GM19438 (cell line): Measurements from ENCODE around the gene KRTAP10-8.
"Not testable (repeated sequence)": the region's sequence is repeated elsewhere in the genome, so short reads cannot be mapped to it uniquely, and the experiment has no call there.

Experiments used
- ATAC-seq: cut with Tn5 transposase; IDR thresholded peaks from one replicate; pipeline ENCODE4 v1.9.1; 2021; ENCODE audit warnings: low read depth; ENCODE audit not compliant: unreplicated experiment

Gene KRTAP10-8

GRCh38 chr21:44578371-44579055 lies 33.4 kb upstream of the KRTAP10-8 start:
- no peak for ATAC-seq

- no peak for ATAC-seq
Observed at GRCh38 chr21:44579056-44579832, 32.6 kb upstream of the KRTAP10-8 start.

GRCh38 chr21:44579833-44580144 lies 32.1 kb upstream of the KRTAP10-8 start:
- no peak for ATAC-seq

DNA sequence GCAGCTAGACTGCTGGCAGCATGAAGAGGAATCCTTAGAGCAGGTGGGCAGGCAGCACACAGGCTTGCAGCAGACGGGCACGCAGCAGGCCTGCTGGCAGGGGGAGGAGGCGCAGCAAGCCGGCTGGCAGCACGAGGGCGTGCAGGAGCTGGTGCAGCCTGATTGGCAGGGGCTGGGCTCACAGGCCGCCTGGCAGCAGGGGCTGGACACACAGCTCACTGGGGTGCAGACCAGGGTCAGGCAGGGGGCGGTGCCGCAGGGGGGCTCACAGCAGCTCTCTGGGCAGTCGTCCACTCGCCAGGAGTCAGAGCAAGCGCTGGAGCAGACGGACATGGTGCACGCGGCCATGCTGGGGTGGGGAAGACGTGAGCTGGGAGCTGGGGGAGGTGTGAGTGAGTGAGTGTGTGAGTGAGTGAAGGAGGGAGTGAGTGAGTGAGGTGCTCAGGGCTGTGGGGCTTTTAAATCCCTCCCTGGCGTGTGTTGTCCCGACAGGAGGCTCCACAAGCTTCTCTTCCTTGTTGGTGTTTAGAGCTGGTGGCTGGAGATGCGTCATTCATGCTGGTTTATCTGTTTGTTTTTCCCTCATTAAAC lies 31.6 kb upstream of the KRTAP10-8 start, which contains the start of gene KRTAP10-5:
Gene KRTAP10-5 (minus strand): TSS at position 374 of the 591 bp plus-strand sequence. CDS start 26 bp downstream, at position 348.
- ATAC-seq, result not testable (repeated sequence)

- no peak for ATAC-seq
Observed at GRCh38 chr21:44581158-44581557, 30.7 kb upstream of the KRTAP10-8 start.

DNA sequence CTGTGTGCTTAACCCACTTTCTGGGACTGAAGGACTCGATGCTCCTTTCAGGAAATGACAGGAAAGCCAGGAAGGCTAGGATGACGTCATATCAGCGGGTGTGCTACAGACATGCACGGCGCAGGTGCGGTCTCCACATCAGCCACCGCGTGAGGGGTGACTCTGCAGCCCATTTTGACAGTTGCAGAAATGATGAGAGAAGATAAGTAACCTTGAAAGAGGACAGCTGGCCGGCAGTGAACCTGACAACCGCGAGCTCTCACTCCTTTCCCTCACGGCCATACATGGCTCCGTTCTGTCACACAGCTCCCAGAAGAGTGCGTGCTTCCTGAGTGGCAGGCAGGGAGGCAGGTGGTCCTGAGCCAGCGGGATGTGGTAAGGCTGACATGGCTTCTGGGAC lies 29.8 kb upstream of the KRTAP10-8 start:
- ATAC-seq, result no peak

- ATAC-seq, result no peak
Observed at GRCh38 chr21:44583089-44583799, 28.6 kb upstream of the KRTAP10-8 start.

- no peak for ATAC-seq
Observed at GRCh38 chr21:44583800-44584147, 28.1 kb upstream of the KRTAP10-8 start.

DNA sequence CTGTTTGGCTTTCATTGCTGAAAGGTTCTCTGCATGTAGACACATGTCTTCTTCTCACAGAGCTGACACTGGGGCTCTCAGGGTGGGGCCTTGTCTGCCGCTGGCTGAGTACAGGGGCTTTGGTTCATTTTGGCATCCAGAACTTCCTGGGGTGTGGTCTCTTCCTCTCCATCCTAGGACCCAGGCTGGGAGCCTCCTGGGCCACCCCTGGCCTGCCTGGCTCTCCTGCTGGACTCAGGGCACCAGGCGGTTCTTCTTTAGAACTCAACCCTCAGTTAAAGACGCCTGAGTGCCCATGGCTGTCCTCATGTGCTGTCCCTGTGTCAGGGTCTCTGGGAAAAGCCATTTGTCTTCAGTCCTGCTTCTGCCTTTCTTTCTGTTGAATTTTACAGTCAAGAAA lies 26.0 kb upstream of the KRTAP10-8 start:
- ATAC-seq, result no peak

DNA sequence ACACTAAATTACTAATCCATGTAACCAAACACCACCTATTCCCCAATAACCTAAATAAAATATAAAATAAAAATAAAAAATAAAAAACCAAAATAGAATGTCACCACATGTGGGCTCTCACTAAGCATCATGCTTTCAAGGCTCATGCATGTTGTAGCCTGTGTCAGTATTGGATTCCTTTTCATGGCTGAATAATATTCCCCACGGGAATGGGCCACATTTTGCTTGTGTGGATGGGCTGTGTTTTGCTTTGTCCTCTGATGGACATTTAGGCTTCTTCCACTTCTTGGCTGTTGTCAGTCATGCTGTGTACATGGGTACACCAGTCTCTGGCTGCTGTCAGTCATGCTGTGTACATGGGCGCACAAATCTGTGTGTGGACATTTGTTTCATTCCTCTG lies 22.8 kb upstream of the KRTAP10-8 start:
- no peak for ATAC-seq

- no peak for ATAC-seq
Observed at GRCh38 chr21:44589586-44590305, 22.1 kb upstream of the KRTAP10-8 start.

- ATAC-seq, result no peak
Observed at GRCh38 chr21:44590311-44590721, 21.6 kb upstream of the KRTAP10-8 start.

GRCh38 chr21:44590897-44591800 lies 20.7 kb upstream of the KRTAP10-8 start:
- ATAC-seq, result not testable (repeated sequence)

DNA sequence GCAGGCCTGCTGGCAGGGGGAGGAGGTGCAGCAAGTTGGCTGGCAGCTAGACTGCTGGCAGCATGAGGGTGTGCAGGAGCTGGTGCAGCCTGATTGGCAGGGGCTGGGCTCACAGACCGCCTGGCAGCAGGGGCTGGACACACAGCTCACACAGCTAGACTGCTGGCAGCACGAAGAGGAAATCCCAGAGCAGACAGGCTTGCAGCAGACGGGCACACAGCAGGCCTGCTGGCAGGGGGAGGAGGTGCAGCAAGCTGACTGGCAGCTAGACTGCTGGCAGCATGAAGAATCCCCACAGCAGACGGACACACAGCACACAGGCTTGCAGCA lies 20.1 kb upstream of the KRTAP10-8 start:
- ATAC-seq, result not testable (repeated sequence)

DNA sequence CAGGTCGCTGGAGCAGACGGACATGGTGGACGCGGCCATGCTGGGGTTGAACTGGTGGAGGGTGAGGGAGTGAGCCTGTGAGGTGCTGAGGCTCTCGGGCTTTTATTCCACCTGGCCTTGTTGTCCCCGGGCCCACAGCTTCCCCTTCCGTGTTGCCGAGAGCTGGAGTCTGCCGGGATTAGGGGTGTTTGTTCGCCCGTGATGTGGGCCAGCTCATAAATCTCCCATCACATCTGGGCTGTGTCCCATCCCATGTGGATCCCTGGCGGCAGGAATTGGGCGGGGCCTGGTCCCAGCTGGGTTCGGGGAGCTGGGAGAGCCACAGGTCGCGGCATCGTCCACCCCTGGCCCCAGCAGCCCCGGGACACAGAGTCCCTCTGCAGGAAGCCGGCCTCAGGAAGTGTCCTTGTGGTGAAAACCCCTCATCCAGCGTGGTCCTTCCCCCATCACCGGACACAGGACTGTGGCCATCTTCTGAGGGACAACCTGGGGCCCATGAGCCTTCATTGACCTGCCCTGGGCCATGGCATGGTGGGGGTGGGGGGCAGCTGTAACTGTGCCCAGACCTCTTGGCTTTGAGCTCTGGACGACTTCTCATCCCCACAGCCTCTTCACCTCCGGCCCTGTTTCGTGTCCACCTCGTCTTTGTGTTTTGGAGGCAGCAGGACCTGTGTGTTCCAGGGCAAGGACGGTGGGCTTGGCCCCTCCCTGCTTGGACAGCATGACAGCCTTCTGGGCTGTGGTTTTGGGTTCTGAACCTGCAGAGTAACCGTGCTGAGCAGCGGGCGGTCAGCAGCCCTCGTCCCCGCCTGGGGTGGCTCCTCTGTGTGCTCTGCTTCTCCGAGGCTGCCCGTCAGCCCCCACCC lies 19.2 kb upstream of the KRTAP10-8 start, which contains the start of gene KRTAP10-6:
Gene KRTAP10-6 (minus strand): TSS at position 60 of the 866 bp plus-strand sequence. CDS start 21 bp downstream, at position 39.
- no peak for ATAC-seq

- ATAC-seq, result no peak
Observed at GRCh38 chr21:44593598-44594405, 18.1 kb upstream of the KRTAP10-8 start.

- no peak for ATAC-seq
Observed at GRCh38 chr21:44594406-44594916, 17.4 kb upstream of the KRTAP10-8 start.
